ENCODE data around the gene TMEM272.
"Not testable (repeated sequence)": the region's sequence is repeated elsewhere in the genome, so short reads cannot be mapped to it uniquely, and the experiment has no call there.

Gene TMEM272

DNA sequence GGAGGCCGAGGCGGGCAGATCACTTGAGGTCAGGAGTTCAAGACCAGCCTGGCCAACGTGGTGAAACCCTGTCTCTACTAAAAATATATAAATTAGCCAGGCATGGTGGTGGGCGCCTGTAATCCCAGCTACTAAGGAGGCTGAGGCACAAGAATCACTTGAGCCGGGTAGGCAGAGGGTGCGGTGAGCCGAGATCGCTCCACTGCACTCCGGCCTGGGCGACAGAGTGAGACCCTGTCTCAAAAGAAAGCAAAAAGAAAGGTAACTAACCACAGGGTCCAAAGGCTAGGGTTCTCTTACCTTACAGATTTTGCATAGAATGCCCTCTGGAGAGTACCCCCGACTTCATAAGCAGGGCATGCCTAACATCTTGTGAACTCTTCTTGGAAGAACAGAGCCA lies 20.3 kb downstream of the TMEM272 start:
- DNase-seq: not testable (repeated sequence)

DNA sequence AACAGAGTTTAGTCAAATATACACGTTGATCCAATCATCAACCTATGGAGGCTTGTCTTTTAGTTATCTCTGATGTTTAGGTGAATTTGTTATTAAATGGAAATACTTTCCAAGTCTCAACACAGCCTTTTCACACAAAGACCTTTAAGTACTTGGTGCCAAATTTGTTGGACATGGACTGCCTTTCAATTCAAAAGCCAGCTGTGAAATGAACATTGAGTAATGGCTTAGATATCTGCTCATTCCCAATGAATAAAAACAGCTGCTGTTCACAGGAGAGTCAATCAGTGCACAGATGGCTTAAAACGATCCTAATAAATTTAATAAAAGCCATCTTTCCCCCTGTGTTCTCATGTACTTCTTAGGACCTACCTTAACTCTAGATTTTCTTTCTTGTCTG lies 21.1 kb downstream of the TMEM272 start:
- DNase-seq: no peak

DNA sequence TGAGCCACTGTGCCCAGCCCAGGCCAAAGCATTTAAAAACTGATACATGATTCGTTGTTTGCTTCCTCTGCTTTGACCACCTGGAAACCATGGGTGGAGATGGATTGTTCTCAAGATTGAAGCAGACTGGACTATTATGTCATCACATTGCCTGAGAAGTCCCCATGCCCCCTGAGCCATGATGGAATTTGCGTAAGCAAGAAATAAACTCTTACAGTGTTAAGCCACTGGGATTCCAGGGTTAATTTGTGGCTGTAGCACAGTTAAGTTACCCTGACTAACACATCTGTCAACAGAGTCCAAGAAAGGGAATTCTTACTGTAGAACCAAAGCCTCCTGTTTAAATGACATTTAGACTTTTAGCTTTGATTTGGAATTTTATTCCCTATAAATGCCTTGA lies 21.6 kb downstream of the TMEM272 start:
- DNase-seq: no peak

DNA sequence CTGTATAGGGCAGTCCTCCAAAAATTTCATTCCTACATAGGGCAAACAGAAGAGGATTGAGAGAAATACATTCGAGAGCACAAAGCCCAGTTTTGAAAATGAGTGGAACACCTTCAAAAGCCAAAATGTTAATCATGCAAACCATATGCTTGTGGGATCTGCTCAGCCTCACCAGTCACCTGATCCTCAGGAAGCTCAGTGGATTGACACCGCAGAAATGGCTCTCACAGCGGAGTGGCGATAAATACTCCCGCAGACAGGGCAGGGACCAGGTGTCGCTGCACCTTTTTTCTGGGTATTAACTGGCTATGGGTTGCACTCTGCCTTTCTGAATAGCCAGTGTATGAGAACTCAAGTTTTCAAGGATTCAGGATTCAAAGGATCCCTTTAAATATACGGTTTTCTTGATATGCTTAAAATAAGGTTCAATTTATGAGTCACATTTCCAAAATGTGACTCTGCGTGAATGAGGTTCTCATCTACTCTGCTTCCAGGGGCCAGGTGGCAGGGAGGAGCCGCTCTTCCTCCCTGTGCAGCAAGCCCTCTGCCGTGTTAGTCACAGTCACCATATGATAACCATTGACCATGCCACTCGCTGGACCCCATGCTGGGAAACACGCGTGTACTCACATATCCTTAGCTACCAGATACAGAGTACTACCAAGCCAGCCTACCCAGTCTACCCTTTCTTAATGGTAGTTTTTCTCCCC lies 22.7 kb downstream of the TMEM272 start:
- no peak for DNase-seq

DNA sequence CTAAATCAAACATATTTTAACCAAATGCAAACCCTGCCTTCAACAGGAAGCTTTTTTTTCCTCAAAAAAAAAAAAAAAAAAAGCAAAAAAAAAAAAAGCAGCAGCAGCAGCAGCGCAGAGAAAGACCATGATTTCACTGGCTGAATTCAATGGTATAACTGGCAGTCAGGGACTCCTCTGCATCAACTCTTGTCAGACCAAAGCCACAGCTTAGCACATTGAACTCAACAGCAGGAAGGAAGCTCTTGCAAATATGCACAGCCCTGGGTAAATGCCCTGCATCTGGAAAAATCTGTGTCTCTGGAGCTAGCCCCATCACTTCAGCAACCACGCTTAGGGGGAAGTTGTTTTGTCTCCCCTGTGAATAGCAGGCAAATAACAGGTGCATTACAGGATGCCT lies 23.4 kb downstream of the TMEM272 start:
- no peak for DNase-seq

DNA sequence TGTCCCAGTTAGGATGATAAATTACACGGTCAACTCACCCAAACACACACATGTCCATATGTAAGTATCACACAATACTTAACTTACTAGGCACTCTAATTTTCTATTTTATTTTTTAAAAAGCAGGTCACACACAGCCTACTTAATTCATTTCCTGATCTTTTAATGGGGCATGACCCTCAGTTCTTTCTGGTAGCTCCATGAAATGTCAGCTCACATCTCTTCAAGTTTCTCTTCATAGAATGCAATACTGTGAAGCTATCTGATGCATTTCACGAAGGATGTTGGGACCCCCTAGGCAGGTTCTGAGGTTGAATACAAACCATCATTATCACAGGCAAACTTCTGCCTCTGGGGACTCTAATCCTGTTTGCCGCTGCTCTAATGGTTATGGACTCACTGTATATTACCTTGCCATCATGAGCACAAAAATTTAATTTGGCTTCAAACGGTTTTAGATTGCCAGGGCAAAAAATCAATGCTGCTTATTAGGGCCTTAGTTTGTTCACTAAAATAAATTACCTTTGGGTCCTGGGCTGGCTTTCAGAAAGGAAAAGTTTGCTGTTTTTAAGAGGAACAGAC lies 24.9 kb downstream of the TMEM272 start:
- no peak for DNase-seq

DNA sequence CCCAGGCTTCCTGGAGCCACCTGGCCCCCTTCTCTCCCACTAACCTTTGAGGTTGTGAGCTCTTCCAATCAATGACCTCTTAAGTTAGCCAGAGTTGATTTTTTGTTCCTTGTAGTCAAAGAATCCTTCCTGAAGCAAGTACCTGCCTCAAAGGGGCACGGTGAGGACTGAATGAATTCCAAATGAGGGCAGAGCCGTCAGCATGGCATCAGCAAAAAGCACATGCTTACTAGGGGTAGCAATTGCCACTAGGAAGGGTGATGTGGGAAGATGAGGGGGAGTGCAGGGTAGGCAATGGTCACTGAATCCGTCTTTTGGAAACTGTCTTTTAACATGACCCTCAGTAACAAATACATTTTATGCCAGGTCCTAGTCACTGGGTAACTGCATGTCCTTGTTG lies 25.4 kb downstream of the TMEM272 start:
- no peak for DNase-seq

DNA sequence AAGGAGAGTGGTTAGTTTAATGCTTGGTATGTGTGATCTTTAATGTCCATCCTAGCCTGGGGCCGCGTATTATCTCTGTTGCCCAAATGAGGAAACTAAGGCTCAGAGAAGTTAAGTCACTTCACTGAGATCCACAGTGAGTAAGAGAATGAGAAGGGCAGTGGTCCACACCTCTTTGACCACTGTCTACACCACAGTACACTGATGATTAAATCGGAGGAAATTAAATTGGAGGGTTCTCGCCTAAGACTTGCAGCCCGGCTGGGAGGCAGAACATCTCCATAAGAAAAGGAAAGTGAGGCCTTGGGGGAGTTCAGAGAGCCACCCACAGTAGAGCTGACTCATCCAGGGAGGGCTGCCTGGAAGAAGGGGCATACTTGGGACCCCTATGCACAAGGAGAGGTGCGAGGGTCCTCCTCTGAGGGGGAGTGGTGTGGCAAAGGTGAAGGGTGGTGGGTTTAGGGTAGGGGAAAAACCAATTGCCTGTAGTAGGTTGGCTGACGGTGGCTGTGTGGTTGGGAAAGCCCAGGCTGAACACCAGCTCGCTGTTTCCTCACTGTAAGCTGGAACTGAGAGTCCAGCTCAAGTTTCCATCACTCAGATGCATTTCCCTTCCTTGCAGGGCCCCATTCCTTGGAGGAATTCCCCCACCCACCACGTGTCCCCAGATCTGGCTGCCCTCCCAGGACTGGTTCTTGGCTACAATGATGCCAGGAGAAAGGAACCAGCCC lies 26.0 kb downstream of the TMEM272 start:
- DNase-seq: peak; percentile 23

DNA sequence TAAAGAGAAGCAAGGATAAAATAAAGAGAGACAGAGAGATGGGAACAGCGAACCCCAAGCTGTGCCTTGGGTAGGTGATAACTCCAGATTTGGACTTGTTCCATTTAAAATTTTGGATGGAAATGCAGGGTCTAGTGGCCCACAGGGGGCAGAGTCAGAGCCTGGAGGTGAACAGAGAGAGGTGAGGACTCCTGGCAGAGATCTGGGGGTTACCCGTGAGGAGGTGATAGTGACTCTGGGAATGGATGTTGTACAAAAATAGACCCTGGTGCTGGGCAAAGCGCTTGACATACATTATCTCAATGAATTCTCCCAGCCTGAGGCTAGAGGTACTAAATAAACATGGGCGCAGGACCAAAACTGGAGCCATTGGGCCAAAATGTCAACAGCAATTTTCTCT lies 26.7 kb downstream of the TMEM272 start:
- no peak for DNase-seq

DNA sequence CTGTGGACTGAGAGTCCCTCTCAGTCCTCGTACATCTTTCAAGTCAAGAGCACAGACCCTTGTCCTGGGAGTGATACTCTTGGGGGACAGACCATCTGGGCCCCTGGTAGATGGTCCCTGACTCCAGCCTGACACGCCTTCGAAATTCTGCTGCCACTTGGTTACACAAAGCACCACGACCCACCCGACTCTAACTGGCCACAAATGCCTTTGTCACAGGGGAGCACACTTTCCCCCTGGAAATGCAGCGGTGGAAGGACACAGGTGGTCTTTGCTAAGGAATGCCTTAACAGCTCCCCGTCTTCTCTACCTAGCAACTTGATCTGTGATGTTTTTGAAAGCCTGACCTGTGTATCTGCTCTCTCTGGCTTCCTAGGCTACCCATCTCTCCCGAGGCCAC lies 27.3 kb downstream of the TMEM272 start:
- DNase-seq: no peak

DNA sequence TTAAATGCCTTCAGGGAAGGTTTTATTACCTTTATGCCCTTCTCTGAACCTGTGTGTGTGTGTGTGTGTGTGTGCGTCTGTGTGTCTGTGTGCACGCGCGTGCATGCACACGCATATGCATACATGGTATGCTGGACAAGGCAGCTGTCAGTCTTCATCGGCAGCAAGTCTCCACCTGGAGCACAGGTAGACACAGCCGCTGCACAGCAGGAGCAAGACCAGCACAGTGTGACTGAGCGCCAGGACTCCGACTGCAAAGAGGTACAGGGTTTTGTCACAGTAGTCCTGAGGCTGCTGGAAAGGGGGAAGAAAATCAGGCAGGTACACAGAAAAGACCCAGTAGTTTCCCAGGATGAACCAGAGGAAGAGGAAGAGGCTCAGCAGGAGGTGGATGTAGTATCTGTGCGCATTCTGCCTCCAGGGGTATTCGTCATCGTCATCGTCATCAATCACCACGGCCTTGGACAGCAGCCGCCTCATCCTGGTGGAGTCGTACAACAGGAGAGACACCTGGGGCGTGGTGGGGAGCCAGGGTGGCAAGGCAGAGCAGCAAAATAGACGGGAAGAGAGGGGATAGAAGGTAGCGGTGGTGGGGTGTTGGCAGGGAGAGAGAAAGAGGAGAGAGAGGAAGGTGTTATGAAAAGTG lies 28.2 kb downstream of the TMEM272 start:
- DNase-seq: no peak

DNA sequence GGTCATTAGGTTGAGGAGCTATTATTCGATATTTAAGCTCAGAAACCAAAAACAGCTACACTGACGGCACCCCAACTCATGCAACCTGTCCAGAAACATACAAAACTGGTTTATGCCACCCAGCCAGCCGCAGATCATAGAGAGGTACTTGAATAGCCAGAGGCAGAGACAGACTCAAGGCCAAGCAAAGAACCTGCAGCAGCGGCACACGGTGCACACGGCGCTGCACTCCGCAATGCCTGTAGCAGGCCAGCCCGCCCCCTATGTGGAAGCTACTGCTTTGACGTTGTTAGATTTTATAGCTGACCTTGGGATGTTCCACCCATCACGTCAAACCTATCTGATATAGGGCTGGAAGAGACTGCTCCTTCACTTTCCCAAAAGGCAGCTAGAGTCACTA lies 29.1 kb downstream of the TMEM272 start:
- no peak for DNase-seq

DNA sequence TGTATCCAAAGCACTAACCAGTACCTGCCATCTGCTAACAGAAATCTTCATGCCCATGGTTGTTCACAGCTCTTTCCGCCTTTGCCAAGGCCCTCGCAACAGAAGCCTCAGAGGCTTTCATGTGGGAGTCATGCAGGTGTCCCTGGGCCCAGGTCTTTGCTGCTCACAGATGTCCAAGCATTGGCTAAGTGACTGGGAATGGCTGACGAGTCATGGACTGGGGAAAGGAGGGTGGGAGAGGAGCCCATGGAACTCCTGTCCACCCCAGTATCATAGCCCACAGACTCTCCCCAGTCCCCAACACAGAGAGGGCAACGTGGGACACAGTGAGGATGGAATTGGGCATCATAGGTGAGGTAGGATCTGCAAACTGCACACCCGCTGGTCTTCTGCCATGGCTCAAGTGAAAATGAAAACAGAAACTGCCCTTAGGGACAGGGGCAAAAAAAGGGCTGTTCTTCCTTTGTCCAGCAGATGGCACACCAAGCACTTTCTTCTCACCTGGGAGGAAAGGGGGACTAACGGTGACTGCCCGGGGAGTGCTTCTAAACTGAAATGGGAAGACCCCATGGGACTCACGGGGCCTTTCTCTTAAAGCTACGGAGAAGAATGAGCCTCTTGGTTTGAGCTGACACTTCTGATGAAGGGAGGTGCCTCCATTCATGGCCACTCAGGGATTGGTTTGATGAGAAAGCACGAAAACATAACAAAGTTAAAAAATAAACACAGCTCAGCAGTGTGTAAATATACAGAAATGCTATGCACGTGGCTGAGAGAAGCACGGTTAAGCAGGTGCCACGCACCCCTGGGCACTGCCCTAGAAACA lies 29.9 kb downstream of the TMEM272 start:
- DNase-seq: peak; percentile 63

DNA sequence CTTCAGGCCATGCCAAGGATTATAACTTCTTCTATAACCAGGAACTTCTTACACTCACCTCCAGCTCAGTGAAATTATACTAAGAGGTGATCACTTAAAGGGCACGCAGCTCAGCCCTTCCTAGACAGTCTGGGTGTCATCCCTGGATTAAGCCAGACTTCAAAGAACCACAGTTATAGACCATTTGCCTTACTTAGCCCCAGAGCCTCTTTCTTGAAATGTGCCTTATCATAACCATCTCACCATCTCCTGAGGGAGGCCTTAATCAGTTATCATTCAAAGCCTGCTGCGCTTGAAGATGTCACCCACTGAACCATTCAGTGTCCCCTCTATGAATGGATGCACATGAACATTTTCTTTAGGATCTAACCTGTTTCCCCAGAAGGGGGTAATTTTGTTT lies 30.9 kb downstream of the TMEM272 start:
- DNase-seq: no peak

DNA sequence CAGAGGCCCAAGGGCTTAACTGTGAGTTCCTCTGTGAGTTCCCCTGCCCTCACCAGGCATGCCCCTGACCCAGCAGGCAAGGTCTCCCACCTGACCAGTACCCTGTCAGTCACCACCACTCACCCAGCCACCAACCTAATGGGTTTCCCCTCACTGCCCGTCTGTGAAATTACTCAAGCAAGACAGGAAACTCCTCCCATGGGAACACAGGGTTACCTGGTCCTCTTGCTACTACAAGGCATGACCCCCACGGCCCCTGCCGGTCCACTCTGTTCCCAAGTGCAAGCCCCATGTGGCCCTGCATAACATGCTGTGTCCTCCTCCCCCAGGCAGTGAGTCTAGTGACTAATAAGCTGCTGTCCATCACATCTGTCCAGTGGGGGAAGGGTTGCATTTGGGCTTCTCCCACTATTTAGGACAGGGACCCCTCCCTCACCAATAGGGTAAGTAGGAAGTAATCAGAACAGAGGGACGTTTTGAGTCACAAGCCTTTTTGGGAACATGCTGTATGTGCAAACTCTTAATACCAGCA lies 33.0 kb downstream of the TMEM272 start:
- no peak for DNase-seq

DNA sequence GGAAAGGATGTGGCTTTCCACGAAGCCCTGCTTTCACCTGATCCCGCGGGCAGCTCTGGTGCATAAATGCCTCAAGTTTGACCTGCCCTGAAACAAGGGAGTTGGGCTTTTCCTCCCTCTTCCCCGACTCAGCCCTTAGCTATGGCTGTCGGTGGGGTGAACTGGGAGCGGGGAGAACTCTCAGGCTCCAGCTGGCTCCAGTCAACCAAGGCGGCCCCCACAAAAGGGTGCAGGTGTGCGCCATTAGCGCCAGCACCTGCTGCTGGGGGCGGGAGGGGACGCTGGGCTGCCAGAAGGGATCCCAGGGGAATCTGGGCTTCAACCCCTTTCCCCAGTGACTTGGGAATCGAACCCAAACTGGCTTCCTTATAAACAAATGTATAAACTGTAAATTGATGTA lies 33.9 kb downstream of the TMEM272 start:
- DNase-seq: no peak

DNA sequence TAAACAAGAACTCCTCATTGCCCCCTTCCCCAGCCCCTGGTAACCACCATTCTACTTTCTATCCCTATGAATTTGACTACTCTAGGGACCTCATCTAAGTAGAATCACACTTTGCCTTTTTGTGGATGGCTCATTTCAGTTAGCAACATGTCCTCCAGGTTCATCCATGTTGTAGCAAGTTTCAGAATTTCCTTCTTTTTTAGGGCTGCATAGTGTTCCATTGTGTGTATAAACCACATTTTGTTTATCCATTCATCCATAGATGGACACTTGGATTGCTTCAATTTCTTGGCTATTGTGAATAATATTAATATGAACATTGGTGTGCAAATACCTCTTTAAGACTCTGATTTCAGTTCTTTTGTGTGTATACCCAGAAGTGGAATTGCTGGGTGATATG lies 36.2 kb downstream of the TMEM272 start:
- DNase-seq: no peak

DNA sequence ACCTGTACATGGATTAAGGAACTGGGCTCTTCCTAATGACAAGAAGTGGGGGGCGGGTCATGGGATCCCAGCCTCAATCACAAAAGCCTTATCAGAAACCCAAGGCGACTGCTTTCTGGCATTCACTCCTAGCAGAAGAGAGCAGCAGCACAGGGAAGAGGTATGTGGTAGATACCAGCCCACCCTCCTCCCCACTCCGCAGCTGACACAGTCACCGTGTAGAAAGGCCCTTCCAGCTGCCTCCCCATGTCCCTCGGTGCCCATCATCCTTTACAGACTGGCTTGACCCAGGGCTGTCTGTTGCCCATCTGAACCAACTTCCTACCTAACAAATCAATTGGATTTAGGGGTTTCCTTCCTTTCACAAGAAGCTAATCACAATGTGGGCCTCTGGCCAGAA lies 37.9 kb downstream of the TMEM272 start:
- no peak for DNase-seq

DNA sequence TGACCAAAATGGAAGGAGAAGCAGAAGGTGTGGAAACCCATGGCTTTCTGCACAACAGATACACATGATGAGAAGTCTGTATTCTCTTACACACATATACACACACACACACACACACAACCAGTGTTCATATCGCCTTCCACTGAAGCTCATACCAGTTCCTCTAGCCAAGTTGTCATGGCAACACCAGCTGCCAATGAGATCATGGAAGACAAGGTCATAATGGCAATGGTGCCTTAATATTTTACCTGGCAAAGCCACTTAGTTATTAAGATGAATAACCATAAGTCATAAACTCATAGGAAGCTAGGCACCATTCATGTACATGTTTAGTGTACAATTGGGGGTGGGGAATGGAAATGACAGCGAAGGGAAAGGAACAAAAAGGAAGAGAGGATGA lies 38.4 kb downstream of the TMEM272 start:
- peak; percentile 11 for DNase-seq

DNA sequence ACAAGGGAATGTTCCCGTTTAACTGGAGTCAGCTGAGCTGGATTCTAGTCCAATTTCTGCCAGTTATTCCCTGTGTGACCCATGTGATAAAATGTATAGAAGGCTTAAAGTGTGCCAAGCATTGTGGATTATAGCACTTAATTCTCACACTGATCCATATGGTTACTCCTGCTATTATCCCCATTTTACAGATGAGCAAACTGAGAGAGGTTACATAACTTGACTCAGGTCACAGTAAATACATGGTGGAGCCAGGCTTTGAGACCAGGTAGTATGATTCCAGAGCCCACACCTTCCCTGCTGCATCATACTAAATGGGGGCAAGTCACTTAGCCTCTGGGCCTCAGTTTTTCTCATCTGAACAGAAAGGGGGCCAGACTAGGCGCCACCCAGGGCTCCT lies 39.1 kb downstream of the TMEM272 start:
- no peak for DNase-seq

DNA sequence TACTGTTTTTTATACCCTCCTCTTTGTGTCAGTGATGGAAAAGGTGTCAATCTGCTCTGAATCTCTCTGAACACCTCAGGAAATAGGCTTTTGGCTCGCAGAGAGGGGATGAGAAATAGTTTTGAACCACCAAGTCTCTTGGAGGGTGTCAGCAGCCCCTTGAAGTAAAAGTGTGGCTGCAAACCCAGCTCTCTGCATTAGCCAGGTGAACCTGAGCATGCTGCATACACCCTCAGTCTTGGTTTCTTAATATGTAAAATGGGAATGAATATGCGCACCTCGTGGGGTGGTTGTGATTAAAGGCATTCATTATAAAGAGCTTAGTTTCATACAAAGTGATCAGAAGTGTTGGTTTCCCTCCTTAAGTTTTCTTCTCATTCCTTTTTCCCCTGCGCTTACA lies 39.7 kb downstream of the TMEM272 start:
- DNase-seq: no peak

DNA sequence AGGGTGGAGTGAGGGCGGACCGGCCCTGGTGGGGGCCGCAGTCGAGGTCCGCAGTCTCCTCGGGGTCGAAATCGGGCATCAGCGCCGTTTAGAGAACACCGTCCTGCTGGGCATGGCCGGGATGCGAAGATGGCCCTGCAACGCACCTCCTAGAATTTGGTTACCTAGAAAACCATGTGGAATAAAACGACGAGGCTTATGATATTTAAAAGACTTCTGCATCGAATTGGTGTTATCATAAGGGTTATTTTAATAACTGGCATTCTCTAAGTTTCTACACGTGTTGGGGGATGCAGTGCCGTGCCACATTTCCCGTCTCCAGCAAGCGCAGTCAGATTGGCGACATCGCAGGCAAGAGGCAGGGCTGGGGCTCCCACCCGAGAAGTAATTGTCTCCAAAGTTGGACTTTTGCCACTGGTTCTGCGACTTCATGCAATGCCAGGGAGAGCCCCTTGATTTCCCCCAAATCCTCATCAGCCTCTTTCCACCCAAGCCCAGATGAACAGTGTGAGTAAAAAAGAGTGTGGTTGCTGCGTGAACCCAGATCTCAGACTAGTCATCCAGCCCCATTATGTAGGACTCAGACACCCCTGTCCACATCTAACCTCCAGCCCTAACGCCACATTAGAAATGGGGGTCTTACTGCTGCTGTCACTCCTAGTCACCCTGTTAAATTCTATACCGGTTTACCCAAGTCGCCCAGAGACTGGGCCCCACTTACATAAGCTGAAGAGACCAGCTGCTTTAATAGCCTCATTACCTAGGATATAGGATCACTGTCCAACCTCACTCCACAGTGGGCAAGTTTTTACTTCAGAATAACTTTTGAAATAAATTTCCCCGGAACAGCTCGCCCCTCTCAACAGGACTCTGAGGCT lies 40.4 kb downstream of the TMEM272 start:
- DNase-seq: no peak
